KMS-11 (cell line): ENCODE data around the gene MKKS.

Experiments used
- H2AFZ ChIP-seq: fragments of 200-600 bp; sonication (generic); 2 replicates; pipeline ENCODE4 v1.6.1; 2016; ENCODE audit warnings: antibody characterized with exemption, mixed run types, low read depth
- H3K27ac ChIP-seq: fragments of 200-600 bp; sonication (generic); 2 replicates; pipeline ENCODE4 v1.6.1; 2016; ENCODE audit warnings: mild to moderate bottlenecking, mixed run types
- H3K27me3 ChIP-seq: fragments of 200-600 bp; sonication (generic); 2 replicates; pipeline ENCODE4 v1.6.1; 2017; ENCODE audit warnings: mild to moderate bottlenecking, low read depth, mixed run types, moderate library complexity; ENCODE audit not compliant: insufficient read depth
- H3K36me3 ChIP-seq: fragments of 200-600 bp; sonication (generic); 2 replicates; pipeline ENCODE4 v1.6.1; 2017; ENCODE audit warnings: mild to moderate bottlenecking, mixed run types; ENCODE audit not compliant: insufficient read depth
- H3K4me1 ChIP-seq: fragments of 200-600 bp; sonication (generic); 2 replicates; pipeline ENCODE4 v1.6.1; 2016; ENCODE audit warnings: mild to moderate bottlenecking, low read depth, mixed run types; ENCODE audit not compliant: poor library complexity, severe bottlenecking
- H3K4me2 ChIP-seq: fragments of 200-600 bp; sonication (generic); 2 replicates; pipeline ENCODE4 v1.7.0; 2016; ENCODE audit warnings: mild to moderate bottlenecking, mixed run types
- H3K4me3 ChIP-seq: fragments of 200-600 bp; sonication (generic); IDR thresholded peaks from 2 replicates; pipeline ENCODE4 v1.6.1; 2017; ENCODE audit warnings: low read depth, low read length, mixed read lengths; ENCODE audit not compliant: insufficient read depth
- H3K79me2 ChIP-seq: fragments of 200-600 bp; sonication (generic); 2 replicates; pipeline ENCODE4 v1.6.1; 2016; ENCODE audit warnings: low read depth, mixed run types; ENCODE audit not compliant: insufficient read depth
- H3K9ac ChIP-seq: fragments of 200-600 bp; sonication (generic); 2 replicates; pipeline ENCODE4 v1.6.1; 2016; ENCODE audit warnings: mild to moderate bottlenecking, mixed run types
- H4K20me1 ChIP-seq: fragments of 200-600 bp; sonication (generic); 2 replicates; pipeline ENCODE4 v1.6.1; 2016; ENCODE audit warnings: mild to moderate bottlenecking, mixed run types; ENCODE audit not compliant: insufficient read depth
- TF ChIP-seq, protein P1 (sequence below): fragments of 200-600 bp; sonication (generic); conservative IDR thresholded peaks from 2 replicates; pipeline ENCODE4 v1.6.1; 2017; ENCODE audit warnings: low read depth, mild to moderate bottlenecking, antibody characterized with exemption, low read length, moderate library complexity, mixed read lengths

Gene MKKS

DNA sequence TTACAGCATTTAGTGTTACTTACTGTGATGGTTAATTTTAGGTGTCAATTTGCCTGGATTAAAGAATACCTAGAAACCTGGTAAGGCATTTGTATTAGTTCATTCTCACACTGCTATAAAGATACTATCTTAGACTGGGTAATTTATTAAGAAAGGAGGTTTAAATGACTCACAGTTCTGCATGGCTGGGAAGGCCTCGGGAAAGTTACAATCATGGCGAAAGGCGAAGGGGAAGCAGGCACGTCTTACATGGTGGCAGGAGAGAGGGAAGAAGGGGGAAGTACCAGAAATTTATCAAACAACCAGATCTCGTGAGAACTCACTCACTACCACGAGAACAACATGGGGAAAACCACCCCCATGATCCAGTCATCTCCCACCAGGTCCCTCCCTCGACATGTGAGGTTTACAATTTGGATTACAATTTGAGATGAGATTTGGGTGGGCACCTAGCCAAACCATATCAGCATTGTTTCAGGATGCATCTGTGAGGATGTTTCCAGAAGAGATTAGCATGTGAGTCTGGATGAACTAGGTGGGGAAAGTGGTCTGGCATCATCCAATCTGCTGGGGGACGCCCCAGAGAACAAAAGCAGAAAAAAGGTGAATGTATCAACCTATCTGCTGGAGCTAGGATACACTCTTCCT lies 76.8 kb downstream of the MKKS start:
- Histone ChIP-seq H4K20me1 (no peaks in the 10 kb centered on the region), H2AFZ (no peak overlapping the region), H3K4me1 (no peaks in the 10 kb centered on the region)

DNA sequence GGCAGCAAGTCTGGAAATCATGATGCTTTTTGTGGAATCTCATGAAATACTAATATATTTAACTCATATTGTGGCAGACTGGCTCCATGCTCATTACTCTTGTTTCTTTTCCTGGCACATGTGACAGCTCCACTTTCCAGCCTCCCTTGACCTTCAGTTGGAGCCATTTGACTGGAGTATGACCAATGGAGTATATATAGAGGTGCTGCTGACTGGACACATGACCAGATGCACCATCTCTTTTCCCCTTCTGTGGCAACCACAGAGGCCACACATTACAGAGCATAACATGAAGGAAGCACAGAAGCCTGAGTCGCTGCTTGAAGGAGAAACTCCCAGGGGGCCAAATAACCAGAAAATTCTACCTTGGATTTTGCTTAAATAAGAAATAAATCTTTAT lies 77.4 kb downstream of the MKKS start:
- Histone ChIP-seq H3K27me3 (no peaks in the 10 kb centered on the region), H3K4me1 (no peaks in the 10 kb centered on the region), H3K27ac (no peak overlapping the region), H3K4me3 (no peak overlapping the region), H3K36me3 (no peaks in the 10 kb centered on the region), H3K4me2 (no peak overlapping the region), H3K79me2 (no peaks in the 10 kb centered on the region), H2AFZ (no peak overlapping the region), H4K20me1 (no peaks in the 10 kb centered on the region), H3K9ac (no peak overlapping the region)
- TF ChIP-seq, protein P1, sequence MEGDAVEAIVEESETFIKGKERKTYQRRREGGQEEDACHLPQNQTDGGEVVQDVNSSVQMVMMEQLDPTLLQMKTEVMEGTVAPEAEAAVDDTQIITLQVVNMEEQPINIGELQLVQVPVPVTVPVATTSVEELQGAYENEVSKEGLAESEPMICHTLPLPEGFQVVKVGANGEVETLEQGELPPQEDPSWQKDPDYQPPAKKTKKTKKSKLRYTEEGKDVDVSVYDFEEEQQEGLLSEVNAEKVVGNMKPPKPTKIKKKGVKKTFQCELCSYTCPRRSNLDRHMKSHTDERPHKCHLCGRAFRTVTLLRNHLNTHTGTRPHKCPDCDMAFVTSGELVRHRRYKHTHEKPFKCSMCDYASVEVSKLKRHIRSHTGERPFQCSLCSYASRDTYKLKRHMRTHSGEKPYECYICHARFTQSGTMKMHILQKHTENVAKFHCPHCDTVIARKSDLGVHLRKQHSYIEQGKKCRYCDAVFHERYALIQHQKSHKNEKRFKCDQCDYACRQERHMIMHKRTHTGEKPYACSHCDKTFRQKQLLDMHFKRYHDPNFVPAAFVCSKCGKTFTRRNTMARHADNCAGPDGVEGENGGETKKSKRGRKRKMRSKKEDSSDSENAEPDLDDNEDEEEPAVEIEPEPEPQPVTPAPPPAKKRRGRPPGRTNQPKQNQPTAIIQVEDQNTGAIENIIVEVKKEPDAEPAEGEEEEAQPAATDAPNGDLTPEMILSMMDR: no peak

More for the DNA sequence above, 76.8 kb downstream of the MKKS start:
- no peak overlapping the region for H3K4me2 ChIP-seq
- H3K36me3 ChIP-seq: no peaks in the 10 kb centered on the region
- no peaks in the 10 kb centered on the region for H3K79me2 ChIP-seq
- TF ChIP-seq, protein P1: no peak
- H3K9ac ChIP-seq: no peak overlapping the region
- no peak overlapping the region for H3K4me3 ChIP-seq
- no peaks in the 10 kb centered on the region for H3K27me3 ChIP-seq
- no peak overlapping the region for H3K27ac ChIP-seq

- Histone ChIP-seq H3K27ac (no peak overlapping the region), H3K36me3 (no peaks in the 10 kb centered on the region), H3K4me1 (no peaks in the 10 kb centered on the region), H4K20me1 (no peaks in the 10 kb centered on the region), H3K4me3 (no peak overlapping the region), H3K4me2 (no peak overlapping the region), H3K9ac (no peak overlapping the region), H2AFZ (no peak overlapping the region), H3K79me2 (no peaks in the 10 kb centered on the region), H3K27me3 (no peaks in the 10 kb centered on the region)
- TF ChIP-seq, protein P1: no peak
Observed at GRCh38 chr20:10352934-10353824, 80.8 kb downstream of the MKKS start.
